WTC11 (cell line): Measurements from ENCODE around the gene CPSF3. TPM values are rescaled to one million over a fixed set of nuclear protein-coding genes. Genes with fewer than 3 reads are reported as not detected.

Experiments
- ATAC-seq: fragments of 200-7000 bp; cut with Tn5 transposase; 2 replicates; pipeline ENCODE4 v1.10.0; 2021; ENCODE audit warnings: mild to moderate bottlenecking, moderate library complexity
- CTCF ChIA-PET: fragments of 300-600 bp; sonication (Branson Sonifier 250); formaldehyde crosslinking; loops from one replicate; lab custom pipeline; 2021; ENCODE audit warnings: antibody characterized with exemption; lab: Charles Lee
- POLR2A ChIA-PET: fragments of 350-600 bp; sonication (Branson Sonifier 250); formaldehyde crosslinking; loops from one replicate; lab custom pipeline; 2021; ENCODE audit warnings: antibody characterized with exemption; lab: Charles Lee
- DNase-seq: peaks from one replicate; pipeline ENCODE4 v3.0.0; 2021; ENCODE audit warnings: low spot score
- H3K27ac Mint-ChIP-seq: 2 replicates; pipeline ENCODE4 v1.8.0; 2021; ENCODE audit warnings: mixed read lengths
- H3K27me3 Mint-ChIP-seq: 2 replicates; pipeline ENCODE4 v1.8.0; 2021; ENCODE audit warnings: low read depth, mild to moderate bottlenecking, moderate library complexity, mixed read lengths
- H3K36me3 Mint-ChIP-seq: 2 replicates; pipeline ENCODE4 v1.8.0; 2021; ENCODE audit warnings: mixed read lengths
- H3K4me1 Mint-ChIP-seq: 2 replicates; pipeline ENCODE4 v1.8.0; 2022; ENCODE audit warnings: mixed read lengths
- H3K4me3 Mint-ChIP-seq: 2 replicates; pipeline ENCODE4 v1.8.0; 2021; ENCODE audit warnings: mild to moderate bottlenecking, moderate library complexity, mixed read lengths
- H3K9me3 Mint-ChIP-seq: 2 replicates; pipeline ENCODE4 v1.8.0; 2021; ENCODE audit warnings: mixed read lengths
- ATF1 ChIP-seq: sonication (generic); formaldehyde crosslinking; IDR thresholded peaks from 2 replicates; pipeline ENCODE4 v1.8.1; 2023; ENCODE audit warnings: mild to moderate bottlenecking, moderate library complexity, missing genetic modification reagents
- ATF2 ChIP-seq: sonication (generic); formaldehyde crosslinking; IDR thresholded peaks from 2 replicates; pipeline ENCODE4 v1.8.1; 2022; ENCODE audit warnings: low read depth, missing genetic modification reagents, borderline replicate concordance
- CREB1 ChIP-seq: sonication (generic); formaldehyde crosslinking; IDR thresholded peaks from 2 replicates; pipeline ENCODE4 v1.8.0; 2023; ENCODE audit warnings: mild to moderate bottlenecking, missing genetic modification reagents
- GRHL2 ChIP-seq: fragments of 250-450 bp; sonication (Bioruptor Pico); IDR thresholded peaks from 2 replicates; pipeline ENCODE4 v1.8.0; 2022; ENCODE audit warnings: mild to moderate bottlenecking, moderate library complexity; ENCODE audit not compliant: insufficient replicate concordance, severe bottlenecking
- NFE2L1 ChIP-seq: sonication (generic); formaldehyde crosslinking; IDR thresholded peaks from 2 replicates; pipeline ENCODE4 v1.8.1; 2023; ENCODE audit warnings: missing genetic modification reagents
- NR2C2 ChIP-seq: sonication (generic); formaldehyde crosslinking; IDR thresholded peaks from 2 replicates; pipeline ENCODE4 v1.8.0; 2022; ENCODE audit warnings: mild to moderate bottlenecking, missing genetic modification reagents
- NR3C1 ChIP-seq: sonication (generic); formaldehyde crosslinking; conservative IDR thresholded peaks from 2 replicates; pipeline ENCODE4 v1.8.1; 2023; ENCODE audit warnings: low read depth, mild to moderate bottlenecking, missing genetic modification reagents
- PRDM15 ChIP-seq: sonication (generic); formaldehyde crosslinking; IDR thresholded peaks from 2 replicates; pipeline ENCODE4 v1.8.0; 2022; ENCODE audit warnings: missing genetic modification reagents
- RORB ChIP-seq: fragments of 250-450 bp; sonication (Bioruptor Pico); IDR thresholded peaks from 2 replicates; pipeline ENCODE4 v1.9.0; 2021; ENCODE audit warnings: mild to moderate bottlenecking
- TEAD1 ChIP-seq: sonication (generic); formaldehyde crosslinking; IDR thresholded peaks from 2 replicates; pipeline ENCODE4 v1.8.0; 2022; ENCODE audit warnings: mild to moderate bottlenecking, missing genetic modification reagents
- TEAD4 ChIP-seq: sonication (generic); formaldehyde crosslinking; IDR thresholded peaks from 2 replicates; pipeline ENCODE4 v1.8.0; 2022; ENCODE audit warnings: mild to moderate bottlenecking, missing genetic modification reagents
- TP53 ChIP-seq: sonication (generic); formaldehyde crosslinking; IDR thresholded peaks from 2 replicates; pipeline ENCODE4 v1.8.1; 2023; ENCODE audit warnings: mild to moderate bottlenecking, missing genetic modification reagents
- ZMAT4 ChIP-seq: fragments of 250-450 bp; sonication (Bioruptor Pico); IDR thresholded peaks from 2 replicates; pipeline ENCODE4 v1.9.0; 2021; ENCODE audit warnings: mild to moderate bottlenecking
- total RNA-seq: library from RNA; stranded (reverse); gene quantifications from 3 replicates; pipeline ENCODE4 v1.2.3, GENCODE V29; 2021
- TF ChIP-seq, protein P1 (sequence below): fragments of 250-450 bp; sonication (Bioruptor Pico); IDR thresholded peaks from 2 replicates; pipeline ENCODE4 v2.1.2; 2022; ENCODE audit warnings: mild to moderate bottlenecking, moderate library complexity
- TF ChIP-seq, protein P2 (sequence below): sonication (generic); formaldehyde crosslinking; IDR thresholded peaks from 2 replicates; pipeline ENCODE4 v1.8.1; 2022; ENCODE audit warnings: mild to moderate bottlenecking, missing genetic modification reagents, moderate library complexity, borderline replicate concordance
- TF ChIP-seq, protein P3 (sequence below): sonication (generic); formaldehyde crosslinking; IDR thresholded peaks from 2 replicates; pipeline ENCODE4 v1.8.0; 2022; ENCODE audit warnings: mild to moderate bottlenecking, missing genetic modification reagents

Gene CPSF3
- total RNA-seq, 1 experiment from 2014 or later = 88.4 TPM

DNA sequence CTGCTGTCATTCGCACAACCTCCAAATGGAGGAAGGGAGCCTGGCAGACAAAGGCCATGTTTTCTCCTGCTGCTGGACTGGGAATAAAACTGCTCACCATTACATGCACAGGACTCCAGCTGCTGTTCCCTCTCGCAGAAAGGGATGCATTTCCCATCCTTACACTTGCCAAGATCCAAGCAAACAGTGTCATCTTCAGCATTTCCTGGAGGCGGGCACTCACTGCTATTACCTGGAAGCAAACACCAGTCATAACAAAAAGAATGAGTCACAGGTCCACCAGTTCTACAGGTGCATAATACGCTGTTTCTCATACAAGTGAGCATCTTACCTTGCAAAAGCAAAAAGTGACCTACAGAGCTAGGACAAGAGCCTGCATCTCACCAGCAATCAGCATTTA lies 73.6 kb downstream of the CPSF3 start:
- Mint-ChIP-seq H3K9me3 (no peaks in the 10 kb centered on the region), H3K27ac (peak overlapping the region; percentile 37; the same call in 1 of the 2 replicates), H3K4me1 (0 out of 2 replicates have a peak, but pooled peaks cover 5% of the 10 kb centered on the region), H3K27me3 (no peaks in the 10 kb centered on the region), H3K4me3 (no peak overlapping the region), H3K36me3 (peaks cover 55% of the 10 kb centered on the region)
- CTCF ChIA-PET = no interaction called here
- peak; percentile 46; the same call in 1 of the 2 replicates for ATAC-seq
- TF ChIP-seq RORB (CRISPR knock-in tag) = no peak
- TF ChIP-seq TEAD1 (CRISPR knock-in tag) = no peak
- TF ChIP-seq ATF2 (CRISPR knock-in tag) = no peak
- TF ChIP-seq ATF1 = no peak
- TF ChIP-seq CREB1 (CRISPR knock-in tag) = no peak
- no peak for TF ChIP-seq TEAD4 (CRISPR knock-in tag)
- no peak for TF ChIP-seq TP53 (CRISPR knock-in tag)
- TF ChIP-seq, protein P1, sequence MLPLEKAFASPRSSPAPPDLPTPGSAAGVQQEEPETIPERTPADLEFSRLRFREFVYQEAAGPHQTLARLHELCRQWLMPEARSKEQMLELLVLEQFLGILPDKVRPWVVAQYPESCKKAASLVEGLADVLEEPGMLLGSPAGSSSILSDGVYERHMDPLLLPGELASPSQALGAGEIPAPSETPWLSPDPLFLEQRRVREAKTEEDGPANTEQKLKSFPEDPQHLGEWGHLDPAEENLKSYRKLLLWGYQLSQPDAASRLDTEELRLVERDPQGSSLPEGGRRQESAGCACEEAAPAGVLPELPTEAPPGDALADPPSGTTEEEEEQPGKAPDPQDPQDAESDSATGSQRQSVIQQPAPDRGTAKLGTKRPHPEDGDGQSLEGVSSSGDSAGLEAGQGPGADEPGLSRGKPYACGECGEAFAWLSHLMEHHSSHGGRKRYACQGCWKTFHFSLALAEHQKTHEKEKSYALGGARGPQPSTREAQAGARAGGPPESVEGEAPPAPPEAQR (CRISPR knock-in tag) = no peak
- TF ChIP-seq NR3C1 = no peak
- no peak for TF ChIP-seq ZMAT4
- TF ChIP-seq, protein P2, sequence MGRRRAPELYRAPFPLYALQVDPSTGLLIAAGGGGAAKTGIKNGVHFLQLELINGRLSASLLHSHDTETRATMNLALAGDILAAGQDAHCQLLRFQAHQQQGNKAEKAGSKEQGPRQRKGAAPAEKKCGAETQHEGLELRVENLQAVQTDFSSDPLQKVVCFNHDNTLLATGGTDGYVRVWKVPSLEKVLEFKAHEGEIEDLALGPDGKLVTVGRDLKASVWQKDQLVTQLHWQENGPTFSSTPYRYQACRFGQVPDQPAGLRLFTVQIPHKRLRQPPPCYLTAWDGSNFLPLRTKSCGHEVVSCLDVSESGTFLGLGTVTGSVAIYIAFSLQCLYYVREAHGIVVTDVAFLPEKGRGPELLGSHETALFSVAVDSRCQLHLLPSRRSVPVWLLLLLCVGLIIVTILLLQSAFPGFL (CRISPR knock-in tag) = no peak
- no peak for TF ChIP-seq NR2C2 (CRISPR knock-in tag)
- no peak for TF ChIP-seq NFE2L1
- DNase-seq = no peak
- POLR2A ChIA-PET = no interaction called here

DNA sequence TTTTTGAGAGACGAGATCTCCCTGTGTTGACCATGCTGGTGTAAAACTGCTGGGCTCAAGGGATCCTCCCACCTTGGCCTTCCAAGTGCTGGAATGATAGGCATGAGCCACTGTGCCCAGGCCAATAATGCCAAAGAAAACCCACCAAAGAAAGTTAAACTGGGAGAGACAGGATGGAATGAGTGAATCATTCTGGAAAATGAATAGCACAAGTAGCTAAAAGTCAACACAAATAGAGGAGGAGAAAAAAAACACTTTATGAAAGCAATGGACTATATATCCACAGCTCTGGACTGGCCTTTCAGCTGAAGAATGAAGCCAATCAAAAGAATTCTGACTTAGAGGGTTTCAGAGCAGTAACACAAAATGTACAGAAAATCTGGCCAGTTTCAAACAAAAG lies 74.8 kb downstream of the CPSF3 start:
- DNase-seq = no peak
- CTCF ChIA-PET = no interaction called here
- TF ChIP-seq GRHL2 (no peak), PRDM15 (no peak)
- TF ChIP-seq, protein P2 (CRISPR knock-in tag) = no peak
- TF ChIP-seq, protein P3, sequence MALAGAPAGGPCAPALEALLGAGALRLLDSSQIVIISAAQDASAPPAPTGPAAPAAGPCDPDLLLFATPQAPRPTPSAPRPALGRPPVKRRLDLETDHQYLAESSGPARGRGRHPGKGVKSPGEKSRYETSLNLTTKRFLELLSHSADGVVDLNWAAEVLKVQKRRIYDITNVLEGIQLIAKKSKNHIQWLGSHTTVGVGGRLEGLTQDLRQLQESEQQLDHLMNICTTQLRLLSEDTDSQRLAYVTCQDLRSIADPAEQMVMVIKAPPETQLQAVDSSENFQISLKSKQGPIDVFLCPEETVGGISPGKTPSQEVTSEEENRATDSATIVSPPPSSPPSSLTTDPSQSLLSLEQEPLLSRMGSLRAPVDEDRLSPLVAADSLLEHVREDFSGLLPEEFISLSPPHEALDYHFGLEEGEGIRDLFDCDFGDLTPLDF = no peak
- TF ChIP-seq, all 79 proteins: peak for 0
- POLR2A ChIA-PET = no interaction called here
- ATAC-seq = no peak
- H3K4me3 Mint-ChIP-seq = no peak overlapping the region
- no peaks in the 10 kb centered on the region for H3K9me3 Mint-ChIP-seq
- H3K27me3 Mint-ChIP-seq = no peaks in the 10 kb centered on the region
- peak overlapping the region; percentile 71; the same call in 1 of the 2 replicates for H3K27ac Mint-ChIP-seq
- peaks cover 53% of the 10 kb centered on the region for H3K36me3 Mint-ChIP-seq
- 0 out of 2 replicates have a peak, but pooled peaks cover 5% of the 10 kb centered on the region for H3K4me1 Mint-ChIP-seq
